COR-L47 (cell line): ENCODE data around the gene FBXL19.
A peak's percentile ranks its signal among the peaks of the same experiment; 100 is the strongest.

ENCODE experiments used
- DNase-seq: peaks from one replicate; lab custom pipeline; 2025; lab: John Stamatoyannopoulos, UW

FBXL19 gene

DNA sequence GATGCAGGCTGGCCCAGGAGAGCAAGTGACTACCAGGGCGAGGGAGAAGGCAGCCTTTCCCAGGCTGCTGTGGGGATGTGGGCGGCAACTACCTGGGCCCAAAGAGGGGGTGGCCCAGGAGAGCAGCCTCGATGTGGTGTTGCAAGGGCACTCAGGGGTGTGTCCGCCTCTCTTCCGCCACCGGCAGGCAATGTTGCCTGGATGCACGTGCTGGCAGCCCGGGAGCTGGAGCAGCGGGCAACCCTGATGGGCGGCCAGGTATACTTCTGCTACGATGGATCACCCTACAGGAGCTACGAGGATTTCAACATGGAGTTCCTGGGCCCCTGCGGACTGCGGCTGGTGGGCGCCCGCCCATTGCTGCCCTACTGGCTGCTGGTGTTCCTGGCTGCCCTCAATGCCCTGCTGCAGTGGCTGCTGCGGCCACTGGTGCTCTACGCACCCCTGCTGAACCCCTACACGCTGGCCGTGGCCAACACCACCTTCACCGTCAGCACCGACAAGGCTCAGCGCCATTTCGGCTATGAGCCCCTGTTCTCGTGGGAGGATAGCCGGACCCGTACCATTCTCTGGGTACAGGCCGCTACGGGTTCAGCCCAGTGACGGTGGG lies 64.3 kb downstream of the FBXL19 start:
- DNase-seq: no peak

GRCh38 chr16:30989469-30990047 lies 66.2 kb downstream of the FBXL19 start:
- DNase-seq: no peak

DNA sequence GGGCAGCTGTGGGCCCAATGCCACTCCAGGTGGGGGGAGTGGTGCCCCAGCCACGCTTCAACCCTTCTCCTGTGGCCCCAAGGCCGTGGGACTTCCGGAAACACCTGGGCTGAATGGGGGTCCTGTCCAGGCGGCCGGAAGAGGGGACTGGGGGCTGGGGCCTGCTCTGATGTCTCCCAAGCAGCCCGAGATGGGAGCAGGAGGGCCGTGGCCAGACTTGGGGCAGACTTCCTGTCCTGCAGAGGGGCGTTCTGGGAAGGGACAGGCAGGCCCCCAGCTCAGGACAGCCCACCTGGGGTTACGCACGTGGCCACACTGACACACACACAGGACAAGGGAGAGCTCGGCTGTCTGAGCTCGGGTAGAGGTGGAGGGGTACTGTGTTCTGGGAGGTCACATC lies 66.7 kb downstream of the FBXL19 start:
- no peak for DNase-seq

DNA sequence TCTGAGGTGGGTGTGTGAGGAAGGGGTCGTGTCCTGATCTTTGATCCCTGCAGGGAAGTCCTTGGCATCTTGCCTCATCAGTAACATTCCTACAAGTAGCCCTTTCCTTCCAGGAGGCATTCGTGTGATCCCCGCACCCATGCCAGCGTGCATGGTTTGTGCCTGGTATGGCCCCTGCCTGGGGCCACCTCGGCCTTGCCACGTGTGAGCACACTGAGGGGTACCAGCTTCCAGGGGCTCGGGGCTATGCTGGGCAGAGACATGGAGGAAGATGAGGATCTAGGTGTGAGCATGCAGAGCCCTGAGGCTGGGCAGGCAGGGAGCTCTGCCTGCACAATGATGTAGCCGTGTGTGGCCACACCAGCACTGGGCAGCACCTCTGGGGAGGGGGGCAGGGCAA lies 67.7 kb downstream of the FBXL19 start:
- no peak for DNase-seq

GRCh38 chr16:30992276-30992780 lies 69.0 kb downstream of the FBXL19 start:
- no peak for DNase-seq

- no peak for DNase-seq
Measured at GRCh38 chr16:30992931-30993816, 69.8 kb downstream of the FBXL19 start.

DNA sequence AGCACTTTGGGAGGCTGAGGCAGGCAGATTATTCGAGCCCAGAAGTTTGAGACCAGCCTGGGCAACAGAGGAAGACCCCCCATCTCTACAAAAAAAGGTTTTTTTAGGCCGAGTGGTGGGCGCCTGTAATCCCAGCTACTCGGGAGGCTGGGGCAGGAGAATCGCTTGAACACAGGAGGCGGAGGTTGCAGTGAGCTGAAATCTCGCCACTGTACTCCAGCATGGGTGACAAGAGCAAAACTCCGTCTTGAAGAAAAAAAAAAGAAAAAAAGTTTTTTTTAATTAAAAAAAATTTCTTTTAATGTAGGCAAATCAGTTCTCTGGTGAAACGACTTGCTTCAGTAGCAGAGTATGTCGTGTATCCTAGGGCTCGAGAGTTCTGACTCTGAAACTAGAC lies 72.6 kb downstream of the FBXL19 start:
- DNase-seq: no peak

DNA sequence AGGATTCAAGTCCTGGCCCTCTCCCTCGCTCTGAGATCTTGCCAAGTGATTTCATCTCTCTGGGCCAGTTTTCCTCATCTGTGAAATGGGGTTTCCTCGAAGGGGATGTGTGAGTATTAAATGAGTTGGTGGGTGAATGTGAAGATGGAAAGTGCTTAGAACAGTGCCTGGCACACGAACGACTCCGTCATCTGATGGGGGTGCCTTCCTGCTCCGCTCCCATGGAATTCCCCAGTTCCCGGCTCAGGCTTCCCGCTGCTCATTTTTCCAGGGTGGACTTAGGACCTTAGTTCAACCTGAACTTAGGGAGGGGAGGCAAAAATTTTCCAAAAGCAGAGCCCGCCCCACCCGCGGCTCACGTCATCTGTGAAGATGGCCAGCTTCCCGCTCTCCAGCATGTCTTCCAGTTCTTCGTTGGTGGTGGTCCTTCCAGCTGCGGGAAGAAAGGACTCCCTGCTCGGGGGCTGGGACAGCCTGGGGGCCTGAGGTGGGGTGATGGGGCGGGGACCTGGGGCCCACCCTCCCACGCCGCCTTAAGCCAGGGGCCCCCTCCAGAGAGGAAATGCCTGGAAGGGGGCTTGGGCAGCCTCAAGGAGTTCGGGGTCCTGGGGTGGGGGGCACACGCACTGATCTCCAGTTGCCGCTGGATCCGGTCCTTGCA lies 73.1 kb downstream of the FBXL19 start:
- no peak for DNase-seq

- peak; percentile 34 for DNase-seq
Measured at GRCh38 chr16:30996985-30997724, 73.8 kb downstream of the FBXL19 start.

GRCh38 chr16:30997725-30998711 lies 74.6 kb downstream of the FBXL19 start:
- DNase-seq: no peak
